Fibroblast of mammary gland (primary cell): ENCODE data around the gene TLK1.
"Not testable (repeated sequence)": the region's sequence is repeated elsewhere in the genome, so short reads cannot be mapped to it uniquely, and the experiment has no call there.

Source experiments
- DNase-seq: peaks from one replicate; pipeline ENCODE4 v3.0.0-alpha.2; 2010; ENCODE audit warnings: low read depth
- H3K4me3 ChIP-seq: 2 replicates; pipeline ENCODE4 v1.5.1; 2011; ENCODE audit warnings: low read depth, mild to moderate bottlenecking, low read length, moderate library complexity; ENCODE audit not compliant: control insufficient read depth
- TF ChIP-seq, protein P1 (sequence below): conservative IDR thresholded peaks from 2 replicates; pipeline ENCODE4 v1.5.1; 2011; ENCODE audit warnings: low read depth, low read length, inconsistent platforms; ENCODE audit not compliant: control insufficient read depth, insufficient read depth

TLK1 gene

DNA sequence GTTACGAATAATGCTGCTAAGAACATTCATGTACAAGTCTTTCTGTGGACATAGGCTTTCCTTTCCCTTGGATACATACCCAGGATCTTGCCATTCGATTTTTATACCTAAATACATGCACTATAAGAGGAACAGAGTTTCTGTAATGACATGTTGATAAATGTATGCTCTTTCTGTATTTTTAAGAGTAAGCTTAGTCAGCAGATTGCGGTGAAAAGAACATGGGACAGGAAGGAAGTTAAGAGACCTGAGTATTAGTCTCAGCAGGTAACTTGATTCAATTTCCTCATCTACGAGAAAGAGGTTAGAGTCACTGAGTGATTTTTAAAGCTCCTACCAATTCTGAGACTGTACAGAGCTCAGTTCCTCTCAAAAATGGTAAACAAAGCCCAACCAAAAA is 2.6 kb upstream of the TLK1 start:
- H3K4me3 ChIP-seq = no peak overlapping the region
- DNase-seq = no peak
- TF ChIP-seq, protein P1, sequence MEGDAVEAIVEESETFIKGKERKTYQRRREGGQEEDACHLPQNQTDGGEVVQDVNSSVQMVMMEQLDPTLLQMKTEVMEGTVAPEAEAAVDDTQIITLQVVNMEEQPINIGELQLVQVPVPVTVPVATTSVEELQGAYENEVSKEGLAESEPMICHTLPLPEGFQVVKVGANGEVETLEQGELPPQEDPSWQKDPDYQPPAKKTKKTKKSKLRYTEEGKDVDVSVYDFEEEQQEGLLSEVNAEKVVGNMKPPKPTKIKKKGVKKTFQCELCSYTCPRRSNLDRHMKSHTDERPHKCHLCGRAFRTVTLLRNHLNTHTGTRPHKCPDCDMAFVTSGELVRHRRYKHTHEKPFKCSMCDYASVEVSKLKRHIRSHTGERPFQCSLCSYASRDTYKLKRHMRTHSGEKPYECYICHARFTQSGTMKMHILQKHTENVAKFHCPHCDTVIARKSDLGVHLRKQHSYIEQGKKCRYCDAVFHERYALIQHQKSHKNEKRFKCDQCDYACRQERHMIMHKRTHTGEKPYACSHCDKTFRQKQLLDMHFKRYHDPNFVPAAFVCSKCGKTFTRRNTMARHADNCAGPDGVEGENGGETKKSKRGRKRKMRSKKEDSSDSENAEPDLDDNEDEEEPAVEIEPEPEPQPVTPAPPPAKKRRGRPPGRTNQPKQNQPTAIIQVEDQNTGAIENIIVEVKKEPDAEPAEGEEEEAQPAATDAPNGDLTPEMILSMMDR = no peak

DNA sequence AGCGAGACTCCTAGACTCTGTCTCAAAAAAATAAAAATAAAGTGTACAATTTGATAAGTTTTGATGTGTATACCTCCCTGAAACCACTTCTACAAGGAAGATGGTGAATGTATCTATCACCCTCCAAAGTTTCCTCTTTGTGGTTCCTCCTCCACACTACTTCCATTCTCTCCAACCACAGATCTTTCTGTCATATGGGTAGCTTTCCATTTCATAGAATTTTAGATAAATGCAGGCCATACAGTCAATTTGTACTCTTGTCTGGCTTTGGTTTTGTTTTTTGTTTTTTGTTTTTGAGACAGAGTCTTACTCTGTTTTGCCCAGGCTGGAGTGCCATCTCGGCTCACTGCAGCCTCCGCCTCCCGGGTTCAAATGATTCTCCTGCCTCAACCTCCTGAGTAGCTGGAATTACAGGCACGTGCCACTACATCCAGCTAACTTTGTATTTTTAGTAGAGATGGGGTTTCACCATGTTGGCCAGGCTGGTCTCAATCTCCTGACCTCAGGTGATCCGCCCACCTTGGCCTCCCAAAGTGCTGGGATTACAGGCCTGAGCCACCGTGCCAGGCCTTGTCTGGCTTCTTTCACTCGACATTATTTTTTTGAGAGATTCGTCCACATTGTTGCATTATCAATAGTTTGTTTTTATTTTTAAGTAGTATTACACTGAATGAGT is 2.0 kb upstream of the TLK1 start:
- not testable (repeated sequence) for H3K4me3 ChIP-seq

DNA sequence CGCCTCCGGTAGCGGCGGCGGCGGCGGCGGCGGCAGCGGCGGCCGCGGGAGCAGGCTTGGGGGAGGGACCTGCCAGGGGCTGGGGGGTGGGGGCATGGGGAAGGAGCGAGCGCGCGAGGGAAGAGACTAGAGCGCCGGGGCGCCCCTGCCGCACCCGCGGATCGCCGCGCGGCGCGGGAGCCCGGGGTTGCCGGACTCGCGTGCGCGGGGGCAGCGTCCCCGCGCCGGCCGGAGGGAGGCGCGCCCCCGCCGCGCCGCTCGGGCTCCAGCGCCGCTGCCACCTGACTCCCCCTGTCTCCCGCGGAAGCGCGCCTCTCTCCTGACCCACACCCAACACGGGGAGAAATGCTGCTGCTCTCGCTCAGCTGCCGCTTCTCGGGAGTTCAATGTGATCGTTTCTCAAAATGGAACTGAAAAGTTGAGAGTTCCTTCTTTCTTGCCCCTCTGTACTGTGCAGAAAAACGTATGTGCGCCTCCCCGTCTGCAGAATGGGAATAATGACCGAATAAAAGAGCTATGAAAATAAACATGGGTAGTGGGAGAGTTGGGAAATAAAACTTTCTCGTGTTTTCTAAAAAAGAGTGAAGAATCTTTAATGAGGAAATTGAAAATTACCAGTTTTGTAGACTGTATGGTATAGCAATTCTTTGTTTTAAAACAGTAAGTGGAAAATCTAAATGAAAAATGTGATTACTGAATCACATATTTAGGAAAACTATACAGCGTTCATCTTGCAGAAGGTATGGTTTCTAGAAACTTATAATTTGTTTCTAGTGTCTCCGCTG is 455 bp upstream of the TLK1 start:
- peak overlapping the region; percentile 77 for H3K4me3 ChIP-seq
- DNase-seq = peak; percentile 55
- TF ChIP-seq, protein P1 = no peak

More for the DNA sequence above, 2.0 kb upstream of the TLK1 start:
- DNase-seq = not testable (repeated sequence)

DNA sequence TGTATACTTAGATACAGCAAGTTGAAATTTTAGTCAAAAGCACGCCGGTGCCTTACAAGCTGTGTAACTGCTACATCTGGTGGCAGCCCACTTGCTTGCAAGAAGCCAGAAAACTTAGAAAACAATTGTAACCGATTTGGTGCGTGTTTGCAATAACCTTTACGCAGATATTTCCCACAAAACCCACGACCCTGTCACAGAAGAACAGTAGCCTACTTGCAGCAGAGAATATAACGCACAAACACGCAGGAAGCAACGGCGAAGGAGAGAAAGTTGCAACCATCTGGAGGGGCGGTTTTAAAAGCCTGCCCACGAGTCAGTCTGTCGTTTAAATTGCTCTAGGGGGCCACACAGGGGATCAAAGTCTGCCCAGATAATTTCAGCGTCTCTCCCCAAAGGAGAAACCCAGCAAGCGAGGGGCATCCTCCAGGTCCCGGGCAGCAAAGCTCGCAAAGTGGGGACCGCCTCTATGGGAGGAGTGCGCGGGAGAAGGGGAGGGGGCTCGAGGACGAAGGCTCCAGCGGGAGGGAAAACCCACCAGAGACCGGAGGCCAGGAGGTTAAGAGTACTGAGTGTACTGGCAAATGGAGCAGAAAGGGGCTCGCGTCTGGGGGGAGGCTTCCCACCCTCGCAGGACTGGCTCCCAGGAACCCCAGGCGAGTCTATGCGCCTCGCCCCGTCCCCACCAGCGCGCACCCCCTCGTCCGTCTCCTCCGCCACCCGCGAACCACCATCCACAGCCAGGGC is 1.1 kb downstream of the TLK1 start:
- TF ChIP-seq, protein P1 = peak; percentile 57
- peak overlapping the region; percentile 73 for H3K4me3 ChIP-seq
- DNase-seq = peak; percentile 72

DNA sequence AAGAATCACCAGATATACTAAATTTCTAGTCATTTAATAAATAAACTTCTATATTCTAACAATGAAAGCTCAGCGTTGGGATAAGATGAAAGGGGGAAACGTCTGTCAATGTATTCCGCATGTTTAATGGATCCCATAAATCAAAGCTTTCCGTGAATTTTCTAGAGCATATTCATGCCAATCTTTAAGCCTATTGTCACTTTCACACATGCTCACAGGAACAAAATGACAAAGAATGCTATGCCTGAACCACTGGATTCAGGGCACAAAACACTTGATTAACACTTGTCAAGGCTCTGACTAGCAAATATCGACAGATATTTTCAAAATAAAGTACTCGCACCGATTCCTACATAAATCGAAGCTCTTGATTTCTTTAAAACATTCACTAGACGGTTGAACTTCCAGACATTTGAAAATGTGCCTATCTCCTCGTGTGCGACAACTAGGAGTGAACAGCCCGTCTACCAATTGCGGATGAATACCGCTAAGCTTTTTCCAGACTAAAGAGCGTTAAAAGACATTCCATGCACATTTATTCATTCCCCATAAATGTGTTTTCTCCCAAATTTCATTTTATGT is 1.8 kb downstream of the TLK1 start:
- TF ChIP-seq, protein P1 = no peak
- H3K4me3 ChIP-seq = peak overlapping the region; percentile 73
- DNase-seq = no peak

DNA sequence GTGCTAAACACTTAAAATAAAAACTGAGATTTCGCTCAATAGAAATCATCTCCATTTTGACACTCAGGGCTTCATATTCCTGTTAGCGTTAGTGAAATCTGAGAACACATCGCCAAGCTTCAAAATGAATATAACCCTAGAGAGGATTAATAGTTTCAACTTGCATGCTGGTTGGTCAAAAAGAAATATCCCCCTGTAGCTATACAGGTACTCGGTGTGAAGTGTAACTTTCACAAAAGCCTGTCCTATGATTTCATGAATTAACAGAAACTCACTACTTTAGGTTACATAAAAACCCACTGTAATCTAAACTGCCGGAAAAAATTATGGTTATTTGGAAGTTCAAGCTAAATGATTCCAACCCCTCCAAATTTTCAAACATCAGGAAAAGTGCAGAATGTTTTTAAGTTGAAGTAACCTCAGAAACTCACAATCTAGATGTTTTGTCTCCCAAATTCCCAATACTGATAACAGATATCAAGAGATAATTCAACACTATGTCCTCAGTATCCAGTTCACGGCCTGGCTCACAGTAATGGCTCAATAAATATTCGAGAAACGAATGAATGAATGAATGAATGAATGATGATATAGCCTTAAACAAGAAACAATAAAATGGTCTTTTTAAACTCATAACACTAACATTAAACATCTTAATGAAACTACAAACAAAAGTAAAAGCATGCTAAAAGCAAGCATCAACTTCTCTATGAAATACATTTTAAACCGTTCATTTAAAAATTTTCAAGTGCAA is 2.5 kb downstream of the TLK1 start:
- H3K4me3 ChIP-seq = peak overlapping the region; percentile 73
- TF ChIP-seq, protein P1 = no peak
- DNase-seq = no peak
